Effector memory CD8-positive, alpha-beta T cell (primary cell): ENCODE data around the gene GTF2E1.
A peak's percentile ranks its signal among the peaks of the same experiment; 100 is the strongest.
"Not testable (repeated sequence)": the region's sequence is repeated elsewhere in the genome, so short reads cannot be mapped to it uniquely, and the experiment has no call there.

ENCODE experiments used
- ATAC-seq: fragments of 150-1000 bp; cut with Tn5 transposase; replicated peaks from 2 replicates; pipeline ENCODE4 v1.10.0; 2021; ENCODE audit warnings: mild to moderate bottlenecking, moderate library complexity
- DNase-seq, 3 experiments: peaks; one replicate each; pipeline ENCODE4 v3.0.0; 2021
- H3K27ac Mint-ChIP-seq, 2 donors: one replicate each; pipeline ENCODE4 v1.8.0; 2022; ENCODE audit warnings: mild to moderate bottlenecking in 2 of 2, mixed read lengths in 2 of 2, moderate library complexity in 2 of 2
- H3K27me3 Mint-ChIP-seq, 2 donors: one replicate each; pipeline ENCODE4 v1.8.0; 2022; ENCODE audit warnings: mixed read lengths in 2 of 2
- H3K36me3 Mint-ChIP-seq: one replicate; pipeline ENCODE4 v1.8.0; 2022; ENCODE audit warnings: mild to moderate bottlenecking, moderate library complexity, mixed read lengths; ENCODE audit not compliant: insufficient read depth
- H3K4me1 Mint-ChIP-seq, 2 donors: one replicate each; pipeline ENCODE4 v1.8.0; 2022; ENCODE audit warnings: low read depth in 2 of 2, mixed read lengths in 2 of 2
- H3K4me3 Mint-ChIP-seq, 2 donors: one replicate each; pipeline ENCODE4 v1.8.0; 2022; ENCODE audit warnings: mild to moderate bottlenecking in 2 of 2, mixed read lengths in 2 of 2, moderate library complexity in 2 of 2
- H3K9me3 Mint-ChIP-seq, 2 donors: one replicate each; pipeline ENCODE4 v1.8.0; 2022; ENCODE audit warnings: mixed read lengths in 2 of 2
- total RNA-seq, 9 experiments: gene quantifications; one replicate each; lab custom pipeline; 2026; lab: John Stamatoyannopoulos, UW

Gene GTF2E1
- 5.4 to 31.8 (median 26.8) reads per million in 9 experiments for total RNA-seq

GRCh38 chr3:120742198-120742848, at the start of gene GTF2E1, which contains the start of gene RABL3:
Gene GTF2E1 (plus strand): TSS chr3:120742744. CDS start chr3:120750553, 7,809 bp downstream.
Gene RABL3 (minus strand): TSS chr3:120742516. CDS start chr3:120742507, 9 bp downstream.
- Mint-ChIP-seq H3K4me1 (peaks cover 20 to 27% of the 10 kb centered on the region in 2 donors), H3K27me3 (no peaks in the 10 kb centered on the region)
- peak; percentile 94 for ATAC-seq

DNA sequence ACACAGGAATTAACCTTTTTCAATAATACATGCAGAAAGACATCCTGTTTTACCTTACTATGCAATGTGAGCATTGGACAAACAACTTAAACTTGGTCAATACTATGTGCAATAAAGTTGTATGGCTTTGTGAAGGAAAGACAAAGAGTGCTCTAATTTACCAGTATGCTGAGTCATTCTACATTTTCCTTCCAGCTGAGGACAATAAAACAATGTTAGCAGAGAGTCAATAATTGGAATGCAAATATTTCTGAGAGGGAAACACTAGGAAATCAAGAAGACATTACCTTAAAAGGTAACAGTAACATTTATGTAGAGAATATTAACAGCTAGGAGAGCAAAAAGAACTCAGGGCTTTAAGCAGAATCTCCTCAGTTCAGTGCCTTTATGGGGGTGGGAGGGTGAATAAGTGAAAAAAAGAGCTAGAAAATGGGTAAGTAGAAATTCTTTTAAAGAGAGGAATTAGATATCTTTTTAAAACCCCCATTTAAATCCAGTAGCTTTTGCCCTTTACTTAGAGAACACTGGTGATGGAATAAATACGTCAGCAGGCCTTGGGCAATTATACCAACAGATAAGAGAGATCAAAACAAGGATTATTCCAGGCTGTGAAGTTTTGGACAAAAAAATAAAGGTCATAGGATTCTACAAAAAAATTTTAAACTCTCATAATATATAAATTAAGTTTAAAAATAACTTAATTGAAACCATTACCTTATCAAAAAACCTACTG, 48.9 kb upstream of the GTF2E1 start:
- no peaks in the 10 kb centered on the region for H3K9me3 Mint-ChIP-seq
- no peak overlapping the region for H3K27ac Mint-ChIP-seq
- peaks cover 10% of the 10 kb centered on the region for H3K36me3 Mint-ChIP-seq
- no peak for DNase-seq
- no peak for ATAC-seq
- no peaks in the 10 kb centered on the region for H3K4me1 Mint-ChIP-seq
- no peaks in the 10 kb centered on the region for H3K27me3 Mint-ChIP-seq
- no peak overlapping the region for H3K4me3 Mint-ChIP-seq

More at GRCh38 chr3:120742198-120742848, at the start of gene GTF2E1, which contains the start of gene RABL3:
- H3K4me3 Mint-ChIP-seq, result peak within 1 kb of the TSS; percentile 93 to 94
- H3K9me3 Mint-ChIP-seq, result no peaks in the 10 kb centered on the region
- peaks cover 13% of the 10 kb centered on the region for H3K36me3 Mint-ChIP-seq
- peak within 1 kb of the TSS; percentile 97 to 100 for H3K27ac Mint-ChIP-seq
- peak; percentile 97 to 99 (median 98) for DNase-seq

DNA sequence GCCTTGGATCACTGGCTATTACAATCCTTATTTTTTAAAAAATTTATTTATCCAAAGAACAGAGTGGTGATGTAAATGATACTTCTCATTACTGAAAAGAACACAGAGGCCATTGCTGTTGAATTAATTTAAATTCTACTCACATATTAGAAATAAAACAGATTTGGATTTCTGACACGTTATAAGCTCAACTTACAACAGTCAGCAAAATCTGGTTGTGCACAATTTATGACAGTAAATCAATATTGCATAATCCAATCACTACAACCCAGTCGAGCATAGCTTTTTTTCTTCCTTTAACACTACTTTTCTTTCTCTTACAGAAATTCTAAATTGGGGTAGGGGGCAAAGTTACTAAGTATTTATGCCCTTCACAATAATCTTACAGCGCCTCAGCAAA, 43.2 kb upstream of the GTF2E1 start:
- Mint-ChIP-seq H3K4me3 (no peak overlapping the region), H3K4me1 (no peaks in the 10 kb centered on the region), H3K36me3 (peaks cover 8% of the 10 kb centered on the region), H3K9me3 (no peaks in the 10 kb centered on the region), H3K27me3 (no peaks in the 10 kb centered on the region), H3K27ac (no peak overlapping the region)
- ATAC-seq (no peak), DNase-seq (no peak)

DNA sequence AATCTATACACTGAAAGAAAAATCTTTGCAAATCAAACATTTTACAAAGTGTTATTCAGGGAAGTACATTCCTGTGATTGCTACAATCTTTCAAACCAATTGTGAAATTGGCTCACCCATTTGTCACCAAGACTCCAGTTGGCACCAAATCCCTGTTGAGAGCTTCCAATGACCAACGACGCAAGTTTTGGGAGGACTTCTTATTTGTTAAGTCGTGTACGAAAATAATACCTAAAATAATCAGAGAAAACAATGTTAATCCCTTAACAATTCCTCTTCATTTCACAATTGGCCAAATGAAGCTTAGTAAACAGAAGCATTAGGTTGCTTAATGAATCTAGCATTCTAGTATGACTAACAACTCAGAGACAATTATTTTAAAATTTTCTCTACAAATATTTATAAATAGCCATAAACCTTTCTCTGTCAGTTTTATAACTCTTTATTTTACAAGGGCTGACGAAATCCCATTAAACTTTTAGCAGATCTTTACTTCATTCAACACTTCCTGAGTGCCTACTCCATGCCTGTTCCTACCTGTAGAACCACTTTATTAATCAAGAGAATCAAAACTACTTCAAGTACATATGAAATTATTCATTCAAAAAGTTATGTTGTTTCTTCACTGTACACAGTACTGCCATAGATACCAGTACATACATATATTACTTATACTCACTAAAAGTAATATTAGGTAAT, 36.5 kb upstream of the GTF2E1 start:
- ATAC-seq (no peak), DNase-seq (no peak)
- Mint-ChIP-seq H3K4me3 (no peak overlapping the region), H3K27ac (no peak overlapping the region), H3K27me3 (no peaks in the 10 kb centered on the region), H3K4me1 (peaks cover 0 to 4% of the 10 kb centered on the region in 2 donors), H3K9me3 (no peaks in the 10 kb centered on the region), H3K36me3 (peaks cover 11% of the 10 kb centered on the region)

DNA sequence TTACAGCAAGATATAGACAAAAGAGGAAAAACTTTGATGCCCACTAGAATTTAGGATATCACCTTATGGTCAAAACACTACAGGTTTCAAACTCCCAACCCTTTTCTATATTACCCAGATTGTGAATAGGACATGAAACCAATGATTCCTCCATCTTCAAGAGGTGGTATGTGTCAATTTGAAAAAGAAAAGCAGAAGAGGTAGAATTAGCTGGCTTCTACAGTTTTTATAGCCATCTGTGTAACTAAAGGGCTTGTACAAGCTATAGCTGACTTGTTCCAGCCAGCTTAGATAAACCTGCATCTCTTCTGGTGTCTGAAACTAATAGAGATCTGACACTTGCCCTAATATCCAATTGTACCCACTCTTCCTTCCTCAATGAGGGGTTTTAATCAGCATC, 35.6 kb upstream of the GTF2E1 start:
- no peaks in the 10 kb centered on the region for H3K27me3 Mint-ChIP-seq
- no peaks in the 10 kb centered on the region for H3K9me3 Mint-ChIP-seq
- H3K27ac Mint-ChIP-seq, result peak overlapping the region in 1 of 2 donors; percentile 36
- H3K36me3 Mint-ChIP-seq, result peaks cover 11% of the 10 kb centered on the region
- H3K4me1 Mint-ChIP-seq, result peaks cover 0 to 4% of the 10 kb centered on the region in 2 donors
- ATAC-seq (no peak), DNase-seq (no peak)
- no peak overlapping the region for H3K4me3 Mint-ChIP-seq

GRCh38 chr3:120708408-120708807, 34.1 kb upstream of the GTF2E1 start:
- Mint-ChIP-seq H3K27ac (no peak overlapping the region), H3K9me3 (no peaks in the 10 kb centered on the region), H3K36me3 (peaks cover 8% of the 10 kb centered on the region), H3K27me3 (no peaks in the 10 kb centered on the region), H3K4me1 (peaks cover 0 to 4% of the 10 kb centered on the region in 2 donors), H3K4me3 (no peak overlapping the region)
- DNase-seq, result no peak
- ATAC-seq, result no peak

DNA sequence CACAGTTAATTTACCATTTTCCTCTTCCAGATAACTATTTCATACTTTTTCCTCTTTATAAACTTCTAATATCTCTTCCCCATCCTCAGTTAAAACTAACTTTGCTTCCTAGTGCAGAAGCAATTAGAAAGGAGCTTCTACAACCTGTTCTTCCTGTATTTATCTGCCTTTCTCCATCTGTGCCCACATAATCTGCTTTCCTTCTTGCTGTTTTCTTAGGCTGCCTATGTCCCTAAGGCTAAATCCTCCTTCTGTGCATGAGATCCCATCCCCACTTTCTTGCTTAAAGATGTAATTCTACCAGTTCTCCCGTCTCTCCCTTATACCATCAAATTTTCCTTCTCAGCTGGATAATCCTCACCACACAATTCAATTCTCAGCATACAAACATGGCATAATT, 32.2 kb upstream of the GTF2E1 start:
- no peak overlapping the region for H3K27ac Mint-ChIP-seq
- no peak for DNase-seq
- H3K4me3 Mint-ChIP-seq, result no peak overlapping the region
- no peak for ATAC-seq
- H3K4me1 Mint-ChIP-seq, result peaks cover 1 to 8% of the 10 kb centered on the region in 2 donors
- H3K27me3 Mint-ChIP-seq, result no peaks in the 10 kb centered on the region
- peaks cover 4% of the 10 kb centered on the region for H3K36me3 Mint-ChIP-seq
- no peaks in the 10 kb centered on the region for H3K9me3 Mint-ChIP-seq

DNA sequence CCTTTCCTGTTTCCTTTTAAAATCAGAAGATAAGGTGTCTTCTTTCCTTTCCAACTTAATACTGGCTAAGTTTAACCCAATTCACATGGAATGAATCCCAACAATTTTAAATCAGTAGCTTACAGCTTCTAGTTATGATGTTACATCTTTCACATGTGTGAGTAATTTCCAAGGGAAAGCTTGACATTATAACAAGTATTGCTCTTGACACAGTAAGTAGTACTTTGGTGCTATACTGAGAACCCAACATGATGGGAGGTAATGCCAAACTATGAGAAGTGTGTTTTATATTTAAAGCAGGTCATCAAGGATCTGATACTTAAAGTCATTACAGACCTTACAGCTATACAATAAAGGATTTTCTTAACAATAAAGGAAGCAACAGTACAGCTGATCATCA, 29.3 kb upstream of the GTF2E1 start:
- Mint-ChIP-seq H3K4me3 (no peak overlapping the region), H3K9me3 (no peaks in the 10 kb centered on the region), H3K4me1 (peaks cover 5 to 8% of the 10 kb centered on the region in 2 donors), H3K36me3 (peaks cover 4% of the 10 kb centered on the region), H3K27me3 (no peaks in the 10 kb centered on the region), H3K27ac (no peak overlapping the region)
- no peak for ATAC-seq
- no peak for DNase-seq

DNA sequence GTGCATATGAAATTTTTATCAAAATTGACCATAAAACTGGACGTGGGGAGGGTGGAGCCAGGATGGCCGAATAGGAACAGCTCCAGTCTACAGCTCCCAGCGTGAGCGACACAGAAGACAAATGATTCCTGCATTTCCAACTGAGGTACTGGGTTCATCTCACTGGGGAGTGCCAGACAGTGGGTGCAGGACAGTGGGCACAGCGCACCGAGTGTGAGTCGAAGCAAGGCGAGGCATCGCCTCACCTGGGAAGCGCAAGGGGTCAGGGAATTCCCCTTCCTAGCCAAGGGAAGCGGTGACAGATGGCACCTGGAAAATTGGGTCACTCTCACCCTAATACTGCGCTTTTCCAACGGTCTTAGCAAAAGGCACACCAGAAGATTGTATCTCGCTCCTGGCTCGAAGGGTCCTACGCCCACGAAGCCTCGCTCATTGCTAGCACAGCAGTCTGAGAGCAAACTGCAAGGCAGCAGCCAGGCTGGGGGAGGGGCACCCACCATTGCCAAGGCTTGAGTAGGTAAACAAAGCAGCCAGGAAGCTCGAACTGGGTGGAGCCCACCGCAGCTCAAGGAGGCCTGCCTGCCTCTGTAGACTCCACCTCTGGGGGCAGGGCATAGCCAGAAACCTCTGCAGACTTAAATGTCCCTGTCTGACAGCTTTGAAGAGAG, 23.2 kb upstream of the GTF2E1 start:
- Mint-ChIP-seq H3K27ac (peak overlapping the region; percentile 2 to 8), H3K4me3 (peak overlapping the region; percentile 74 to 75), H3K4me1 (peaks cover 24 to 29% of the 10 kb centered on the region in 2 donors)
- not testable (repeated sequence) for H3K36me3 Mint-ChIP-seq, H3K9me3 Mint-ChIP-seq, H3K27me3 Mint-ChIP-seq
- DNase-seq (peak; percentile 69 to 72 (median 70)), ATAC-seq (peak; percentile 91)

GRCh38 chr3:120726791-120727190, 15.8 kb upstream of the GTF2E1 start:
- H3K27ac Mint-ChIP-seq, result no peak overlapping the region
- H3K4me1 Mint-ChIP-seq, result peaks cover 0 to 16% of the 10 kb centered on the region in 2 donors
- DNase-seq (no peak), ATAC-seq (no peak)
- peaks cover 11% of the 10 kb centered on the region for H3K36me3 Mint-ChIP-seq
- H3K9me3 Mint-ChIP-seq, result no peaks in the 10 kb centered on the region
- H3K4me3 Mint-ChIP-seq, result no peak overlapping the region
- H3K27me3 Mint-ChIP-seq, result no peaks in the 10 kb centered on the region

DNA sequence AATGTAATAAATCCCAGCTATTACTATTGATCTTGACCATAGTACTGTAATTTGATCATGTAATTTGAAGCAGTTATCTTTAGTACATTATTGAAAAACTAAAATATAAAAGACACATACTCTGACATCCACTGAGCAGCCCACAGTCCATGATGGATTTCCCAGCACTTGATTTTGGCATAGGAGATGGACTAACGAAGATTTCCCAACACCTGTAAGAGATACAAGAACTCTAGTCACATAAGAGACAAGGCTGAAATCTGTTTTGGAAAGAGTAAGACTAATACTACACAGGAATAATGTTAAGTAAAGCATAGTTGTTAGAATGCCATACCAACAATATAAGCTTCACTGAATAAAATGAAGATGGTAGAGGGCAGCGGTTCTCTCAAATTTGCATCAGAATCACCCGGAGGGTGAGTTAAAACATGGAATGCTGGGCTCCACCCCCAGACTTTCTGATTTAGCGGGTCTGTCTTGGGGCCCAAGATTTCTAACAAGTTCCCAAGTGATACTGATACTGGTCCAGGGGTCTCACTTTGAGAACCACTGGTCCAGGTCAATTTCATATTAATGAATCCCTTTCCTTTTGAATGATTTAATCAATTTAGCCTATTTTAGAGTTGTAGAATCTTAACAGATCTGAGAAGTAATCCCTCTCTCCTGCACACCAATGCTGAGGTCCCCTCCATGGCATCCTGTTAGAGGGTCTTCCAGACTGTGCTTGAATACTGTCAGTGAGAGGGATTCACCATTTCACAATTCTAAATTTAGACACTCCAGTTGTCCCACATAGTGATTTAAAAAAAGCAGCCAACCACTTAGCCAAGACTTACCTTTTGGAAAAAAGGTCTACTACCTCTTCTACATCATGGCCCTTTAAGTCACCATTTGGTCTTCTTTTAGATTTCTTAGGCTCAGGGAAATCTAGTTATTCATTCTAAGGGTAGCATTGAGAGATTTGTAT, 11.7 kb upstream of the GTF2E1 start:
- DNase-seq (no peak), ATAC-seq (no peak)
- Mint-ChIP-seq H3K36me3 (peaks cover 11% of the 10 kb centered on the region), H3K27ac (no peak overlapping the region), H3K27me3 (no peaks in the 10 kb centered on the region), H3K4me1 (peaks cover 0 to 16% of the 10 kb centered on the region in 2 donors), H3K4me3 (no peak overlapping the region), H3K9me3 (peaks cover 0 to 8% of the 10 kb centered on the region in 2 donors)

GRCh38 chr3:120738006-120738405, 4.5 kb upstream of the GTF2E1 start:
- DNase-seq, H3K27me3 Mint-ChIP-seq, H3K4me1 Mint-ChIP-seq, H3K27ac Mint-ChIP-seq, H3K4me3 Mint-ChIP-seq, ATAC-seq, H3K9me3 Mint-ChIP-seq: not testable (repeated sequence)
- peaks cover 13% of the 10 kb centered on the region for H3K36me3 Mint-ChIP-seq
